Activated T-helper 9 cell treated with anti-CD3 and anti-CD28 coated beads, Interleukin-2, amount 50 U/mL, for 16 hours (primary cell): Measurements from ENCODE around the gene LENG9.

ENCODE experiments used
- DNase-seq: peaks from one replicate; pipeline ENCODE4 v3.0.0-alpha.2; 2020; ENCODE audit warnings: low read depth

The LENG9 gene

DNA sequence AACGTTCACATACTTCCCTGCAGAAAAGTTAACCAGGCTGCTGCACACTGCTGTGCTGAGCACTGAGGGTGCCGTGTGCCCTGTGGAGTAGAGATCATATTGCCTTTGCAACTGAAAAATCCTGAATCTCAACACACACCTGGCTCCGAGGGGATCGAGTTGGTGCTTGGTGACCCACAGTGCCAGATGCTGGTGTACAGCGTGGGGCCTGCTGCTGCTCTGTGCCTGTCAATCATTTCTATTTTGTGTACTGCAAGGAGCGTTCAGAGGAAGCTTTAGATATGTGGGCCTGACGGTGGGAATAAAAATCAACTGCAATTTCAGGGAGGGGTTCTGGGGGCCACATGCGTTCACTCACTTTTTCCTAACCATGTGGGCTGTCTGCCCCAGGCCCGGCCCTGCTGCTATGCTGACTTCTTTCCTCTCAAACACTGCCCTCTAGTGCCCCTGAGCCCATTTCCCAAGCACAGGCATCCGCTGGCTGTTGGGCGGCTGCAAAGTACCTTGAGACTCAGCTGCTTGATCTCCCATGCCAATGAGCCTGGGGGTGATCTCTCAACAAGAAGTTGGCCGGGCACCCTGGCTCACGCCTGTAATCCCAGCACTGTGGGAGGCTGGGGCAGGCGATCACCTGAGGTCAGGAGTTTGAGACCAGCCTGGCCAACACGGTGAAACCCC is 24.3 kb downstream of the LENG9 start:
- DNase-seq: no peak

DNA sequence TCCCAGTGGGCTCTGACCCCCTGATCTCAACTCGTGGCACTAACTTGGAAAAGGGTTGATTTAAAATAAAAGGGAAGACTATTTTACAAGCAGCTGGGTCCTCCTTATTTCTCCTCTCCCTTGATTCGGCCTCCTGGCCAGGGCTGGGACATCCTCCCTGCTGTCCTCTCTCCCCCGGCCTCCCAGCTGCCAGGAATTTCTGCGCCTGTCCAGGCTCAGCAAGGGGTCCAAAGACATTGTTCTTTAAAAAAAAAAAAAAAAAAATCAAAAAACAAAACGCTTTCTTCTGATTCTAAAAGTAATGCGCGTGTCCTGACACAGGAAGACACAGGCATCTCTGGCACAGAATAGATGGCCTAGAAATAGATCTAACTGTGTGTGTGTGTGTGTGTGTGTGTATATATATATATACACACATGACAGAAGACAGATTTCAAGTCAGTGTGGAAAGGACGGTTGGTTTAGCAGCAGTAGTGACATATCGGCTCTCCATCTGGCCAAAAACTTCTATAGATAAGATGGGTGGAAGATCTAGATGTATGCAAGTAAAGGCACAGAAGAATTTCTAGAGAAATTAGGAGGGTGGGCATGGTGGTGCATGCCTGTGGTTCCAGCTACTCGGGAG is 26.8 kb downstream of the LENG9 start:
- no peak for DNase-seq

DNA sequence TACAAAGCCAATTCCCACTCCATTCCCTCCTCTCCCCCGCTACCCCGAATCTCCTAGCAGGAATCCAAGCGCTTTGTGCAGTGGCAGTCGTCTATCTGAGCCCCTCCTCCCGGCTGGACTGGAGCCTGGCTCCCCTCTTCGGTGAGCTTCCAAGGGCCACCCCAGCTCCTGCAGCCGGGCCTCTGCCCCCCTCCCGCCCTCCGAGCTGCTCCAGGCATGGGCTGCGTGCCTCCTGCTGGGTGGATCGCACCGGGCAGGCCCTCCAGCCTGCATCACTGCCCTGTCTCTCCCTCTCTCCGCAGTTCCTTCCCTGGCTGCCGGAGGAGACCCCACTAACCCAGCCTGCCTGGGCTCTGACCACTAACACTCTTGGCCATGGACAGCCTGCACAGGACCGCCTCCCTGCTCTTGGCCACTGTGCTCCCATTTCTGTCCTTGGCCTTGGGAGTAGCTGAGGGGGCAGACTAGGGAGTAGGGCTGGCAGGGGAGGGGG is 27.5 kb downstream of the LENG9 start:
- no peak for DNase-seq

GRCh38 chr19:54435551-54436016 is 28.0 kb downstream of the LENG9 start:
- no peak for DNase-seq

GRCh38 chr19:54434873-54435214 is 28.7 kb downstream of the LENG9 start:
- no peak for DNase-seq

- DNase-seq: no peak
Measured at GRCh38 chr19:54434112-54434872, 29.3 kb downstream of the LENG9 start.

DNA sequence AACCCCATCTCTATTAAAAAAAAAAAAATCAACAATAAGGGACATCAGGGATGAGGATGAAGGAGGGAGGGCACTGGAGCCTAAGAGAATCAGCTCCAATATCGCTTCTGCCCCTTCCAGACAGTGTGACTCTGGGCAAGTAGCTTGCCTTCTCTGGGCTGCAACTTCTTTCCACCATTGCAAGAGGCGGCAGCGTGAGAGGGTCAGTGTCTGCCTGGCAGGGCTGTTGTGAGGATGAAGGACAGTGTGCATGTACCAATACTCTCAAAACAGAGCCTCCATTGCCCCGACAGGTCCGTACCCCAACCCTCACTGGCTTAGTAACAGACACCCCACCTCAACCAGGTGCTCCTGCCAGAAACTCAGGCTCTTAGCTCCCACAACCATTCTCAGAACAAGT is 29.9 kb downstream of the LENG9 start:
- DNase-seq: no peak

GRCh38 chr19:54432144-54432738 is 31.3 kb downstream of the LENG9 start:
- DNase-seq: no peak

DNA sequence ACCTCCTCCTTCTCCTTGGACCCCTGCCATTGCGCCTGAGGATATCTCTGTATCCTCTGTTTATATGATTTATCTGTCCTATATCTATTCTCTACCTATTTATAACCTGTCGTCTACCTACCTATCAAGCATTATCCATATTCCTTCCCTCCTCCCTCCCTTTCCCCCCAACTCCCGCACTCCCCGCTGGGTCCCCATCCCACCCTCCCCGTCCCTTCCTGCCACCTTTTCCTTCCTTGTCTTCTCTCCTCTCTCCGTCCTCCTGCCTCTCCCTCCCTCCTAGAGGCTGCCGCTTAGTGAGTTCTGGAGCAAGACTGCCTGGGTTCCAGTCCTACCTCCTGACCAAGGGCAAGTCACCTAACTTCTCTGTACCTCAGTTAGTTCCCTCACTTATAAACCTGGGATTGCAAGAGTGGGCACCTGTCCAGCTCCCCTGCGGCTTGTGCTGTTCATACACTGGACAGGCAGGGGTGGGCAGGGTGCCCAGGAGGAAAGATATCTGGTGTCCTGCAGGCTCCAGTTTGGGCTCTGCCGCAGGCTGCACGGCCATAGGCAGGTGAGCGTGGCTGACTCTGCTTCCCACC is 32.2 kb downstream of the LENG9 start:
- DNase-seq: no peak

- peak; percentile 21 for DNase-seq
Measured at GRCh38 chr19:54430306-54431254, 33.0 kb downstream of the LENG9 start.

GRCh38 chr19:54429545-54430227 is 33.9 kb downstream of the LENG9 start:
- no peak for DNase-seq

- DNase-seq: no peak
Measured at GRCh38 chr19:54429176-54429495, 34.4 kb downstream of the LENG9 start.

- no peak for DNase-seq
Measured at GRCh38 chr19:54428323-54429175, 35.0 kb downstream of the LENG9 start.

DNA sequence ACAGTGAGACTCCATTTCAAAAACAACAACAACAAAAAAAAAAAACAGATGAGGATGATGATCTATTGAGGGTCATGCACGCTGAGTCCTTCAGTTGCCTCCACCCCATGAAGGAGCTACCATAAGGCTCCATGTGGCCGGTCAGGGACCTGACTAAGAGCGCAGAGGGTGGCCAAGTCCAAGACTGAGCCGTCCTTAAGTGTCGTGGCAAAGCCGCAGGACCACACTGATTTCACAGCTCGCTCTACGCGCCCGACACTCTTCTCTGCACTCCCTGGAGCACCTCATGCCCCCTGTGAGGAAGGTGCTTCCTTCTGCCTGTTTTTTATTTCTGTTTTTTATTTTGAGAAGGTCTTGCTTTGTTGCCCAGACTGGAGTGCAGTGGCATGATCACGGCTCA is 36.0 kb downstream of the LENG9 start:
- DNase-seq: no peak

GRCh38 chr19:54426291-54426931 is 37.2 kb downstream of the LENG9 start:
- no peak for DNase-seq

- no peak for DNase-seq
Measured at GRCh38 chr19:54425382-54425723, 38.2 kb downstream of the LENG9 start.

- no peak for DNase-seq
Measured at GRCh38 chr19:54424660-54425381, 38.8 kb downstream of the LENG9 start.

DNA sequence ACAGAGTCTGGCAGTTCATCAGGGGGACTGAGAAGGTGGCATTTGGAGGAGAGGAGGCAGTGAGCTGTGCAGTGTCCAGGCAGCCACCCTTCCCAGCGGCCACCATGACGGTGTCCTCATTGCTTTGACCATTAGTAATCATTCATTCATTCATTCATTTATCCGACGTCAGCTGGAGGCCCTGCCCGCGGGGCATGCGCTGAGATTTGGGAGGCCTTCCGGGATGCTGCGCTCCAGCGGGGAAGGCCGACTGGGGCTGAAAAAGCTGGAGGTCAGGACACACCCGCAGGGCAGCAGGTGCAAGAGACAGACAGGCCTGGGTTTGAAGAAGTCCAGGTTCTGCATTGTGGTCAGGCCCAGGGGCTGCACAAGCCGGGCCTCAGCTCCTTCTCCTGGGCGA is 39.4 kb downstream of the LENG9 start:
- no peak for DNase-seq

- DNase-seq: no peak
Measured at GRCh38 chr19:54422136-54422535, 41.4 kb downstream of the LENG9 start.
